ENCODE measurements around the gene BCL6B.

The BCL6B gene

GRCh38 chr17:7011415-7011814, 11.4 kb upstream of the BCL6B start:
- no peak for DNase-seq

DNA sequence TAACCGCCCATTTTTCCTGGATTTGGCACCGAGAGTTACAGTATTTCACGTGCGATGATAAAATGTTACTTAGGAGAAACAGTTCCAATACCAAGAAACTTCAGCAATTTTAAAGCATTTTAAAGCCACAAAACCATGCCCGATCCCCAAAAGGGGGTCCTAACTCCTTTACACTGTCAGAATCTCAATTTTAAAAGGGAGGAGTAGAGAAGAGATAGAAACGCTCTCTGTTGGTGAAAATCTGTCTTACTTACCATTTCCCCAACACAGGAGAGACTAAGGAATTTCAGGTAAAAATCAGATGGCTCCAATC, 11.0 kb upstream of the BCL6B start:
- no peak for DNase-seq

- DNase-seq, result peak; percentile 97 to 98
Observed at GRCh38 chr17:7014261-7014994, 8.4 kb upstream of the BCL6B start.

- peak; percentile 83 for DNase-seq
Observed at GRCh38 chr17:7014995-7015958, 7.6 kb upstream of the BCL6B start.

- DNase-seq, result peak in 1 of 2 experiments; percentile 42
Observed at GRCh38 chr17:7016418-7016817, 6.4 kb upstream of the BCL6B start.

GRCh38 chr17:7016886-7017826, 5.7 kb upstream of the BCL6B start:
- no peak for DNase-seq

- DNase-seq, result peak; percentile 50 to 58
Observed at GRCh38 chr17:7017827-7018200, 5.0 kb upstream of the BCL6B start.

DNA sequence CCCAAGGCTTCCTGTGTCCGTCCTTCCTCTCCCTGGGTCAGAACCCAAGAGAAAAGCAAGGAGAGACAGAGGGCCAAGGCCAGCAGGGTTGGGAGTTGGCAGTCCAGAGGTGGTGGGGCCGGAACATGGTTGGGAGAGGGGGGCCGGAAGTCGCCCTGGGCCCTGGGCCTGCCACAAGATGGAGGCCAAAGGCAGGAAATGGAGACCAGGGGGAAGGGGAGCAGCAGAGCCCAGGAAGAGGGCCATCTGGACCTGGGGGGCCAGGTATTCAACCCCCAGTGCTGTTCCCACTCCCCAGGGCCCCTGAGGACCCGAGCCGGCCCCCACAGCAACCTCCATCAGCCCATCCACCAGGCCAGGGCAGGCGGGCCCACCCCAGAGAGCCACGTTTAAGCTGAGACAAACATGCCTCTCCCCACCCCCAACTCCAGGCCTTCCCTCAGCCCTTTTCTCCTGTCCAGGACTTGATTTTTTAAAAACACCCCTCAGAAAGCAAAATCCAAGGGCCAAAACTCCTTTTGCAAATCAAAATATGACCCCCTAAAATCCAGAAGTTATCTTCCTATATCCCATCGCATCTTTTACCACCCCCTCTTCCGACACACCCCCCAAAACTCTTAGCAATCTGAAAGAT, 4.4 kb upstream of the BCL6B start:
- DNase-seq, result no peak

DNA sequence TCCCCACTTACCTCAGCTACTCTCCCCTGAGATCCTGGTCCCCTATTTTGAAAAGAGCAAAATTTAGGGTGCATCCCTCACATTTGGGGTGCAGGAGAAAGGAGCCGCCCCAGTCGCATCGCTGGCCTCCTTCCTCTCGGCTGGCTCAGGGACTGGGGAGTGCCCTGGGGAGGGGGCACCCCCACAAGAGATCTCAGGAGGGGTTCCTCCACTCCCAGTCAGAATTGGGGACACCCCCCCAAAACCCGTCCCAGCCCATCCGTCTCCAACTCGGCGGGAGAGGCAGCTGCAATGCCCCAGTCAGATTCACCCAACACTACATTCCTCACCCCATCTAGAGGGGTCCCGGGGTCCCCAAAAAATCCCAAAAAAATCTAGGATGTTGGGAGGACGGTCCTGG, 3.5 kb upstream of the BCL6B start:
- no peak for DNase-seq

- DNase-seq, result no peak
Observed at GRCh38 chr17:7019839-7020519, 2.9 kb upstream of the BCL6B start.

DNA sequence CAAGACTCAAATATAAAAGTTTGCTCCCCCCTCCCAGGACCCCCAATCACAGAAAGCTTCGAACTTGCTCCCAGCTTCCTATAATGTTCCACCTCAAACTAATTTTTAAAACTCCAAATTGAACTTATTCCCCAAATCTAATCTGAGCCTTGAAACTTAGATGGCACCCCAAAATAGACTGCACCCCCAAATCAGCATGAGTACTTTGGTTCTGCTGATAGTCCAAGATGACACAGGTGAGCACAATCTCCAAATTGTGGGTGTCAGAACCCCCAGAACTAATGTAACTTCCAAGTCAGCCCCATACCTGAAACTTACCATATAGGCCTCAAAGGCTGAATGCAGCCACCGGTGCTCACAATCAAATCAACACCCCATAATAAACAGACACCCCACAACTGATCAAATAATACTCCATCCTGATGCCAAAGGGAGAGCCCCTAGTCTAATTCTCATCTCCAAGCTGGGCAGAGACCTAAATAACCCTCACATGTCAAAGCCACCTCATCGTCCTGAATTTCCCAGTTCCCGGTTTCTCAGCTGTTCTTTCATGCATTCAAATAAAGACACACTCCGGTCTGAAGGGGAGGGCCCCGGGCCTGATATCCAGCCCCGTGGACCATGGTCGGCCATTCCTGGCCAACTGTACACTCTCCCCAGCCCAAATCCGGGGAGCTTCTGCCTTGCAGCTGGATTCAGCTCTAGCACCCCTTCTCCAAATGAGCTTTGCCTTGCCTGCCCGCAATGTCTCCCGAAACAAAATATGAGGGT, 1.8 kb upstream of the BCL6B start:
- DNase-seq, result no peak

DNA sequence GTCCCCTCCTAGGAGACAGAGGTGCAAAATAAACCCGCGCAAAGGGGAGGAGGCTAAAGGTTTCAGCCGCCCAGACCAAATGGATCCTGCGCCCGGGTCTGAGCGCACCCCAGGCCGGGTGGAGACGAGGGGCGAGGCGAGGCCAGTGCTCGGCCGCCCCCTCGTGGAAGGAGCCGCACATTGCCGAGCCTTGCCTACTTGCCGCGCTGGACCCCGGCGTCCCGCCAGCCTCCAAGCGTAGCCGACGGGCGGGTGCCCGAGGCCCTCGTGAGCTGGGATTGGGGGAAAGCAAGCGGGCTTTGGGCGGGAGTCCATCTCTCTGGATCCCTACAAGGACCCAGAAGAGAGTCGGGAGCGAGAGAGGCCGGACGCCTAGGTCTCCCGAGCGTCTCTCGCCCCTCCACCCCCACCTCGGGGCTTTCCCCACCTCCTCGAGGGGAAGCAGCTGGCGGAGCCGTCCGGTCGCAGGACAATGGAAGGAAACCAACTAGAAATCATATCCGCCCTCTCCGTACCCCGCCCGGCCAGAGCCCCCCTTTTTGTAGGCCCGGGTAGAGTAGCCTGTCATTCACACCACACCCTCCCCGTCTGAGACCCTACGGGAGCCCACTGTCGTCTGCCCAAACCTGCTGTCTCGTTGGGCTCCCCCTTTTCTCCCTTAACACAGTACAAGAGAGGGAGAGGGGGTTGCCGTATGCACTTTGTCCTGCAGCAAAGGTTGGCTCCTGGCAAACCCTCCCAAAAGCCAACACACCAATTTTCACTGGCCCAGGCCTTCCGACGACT, 664 bp upstream of the BCL6B start:
- DNase-seq, result peak; percentile 89 to 91

DNA sequence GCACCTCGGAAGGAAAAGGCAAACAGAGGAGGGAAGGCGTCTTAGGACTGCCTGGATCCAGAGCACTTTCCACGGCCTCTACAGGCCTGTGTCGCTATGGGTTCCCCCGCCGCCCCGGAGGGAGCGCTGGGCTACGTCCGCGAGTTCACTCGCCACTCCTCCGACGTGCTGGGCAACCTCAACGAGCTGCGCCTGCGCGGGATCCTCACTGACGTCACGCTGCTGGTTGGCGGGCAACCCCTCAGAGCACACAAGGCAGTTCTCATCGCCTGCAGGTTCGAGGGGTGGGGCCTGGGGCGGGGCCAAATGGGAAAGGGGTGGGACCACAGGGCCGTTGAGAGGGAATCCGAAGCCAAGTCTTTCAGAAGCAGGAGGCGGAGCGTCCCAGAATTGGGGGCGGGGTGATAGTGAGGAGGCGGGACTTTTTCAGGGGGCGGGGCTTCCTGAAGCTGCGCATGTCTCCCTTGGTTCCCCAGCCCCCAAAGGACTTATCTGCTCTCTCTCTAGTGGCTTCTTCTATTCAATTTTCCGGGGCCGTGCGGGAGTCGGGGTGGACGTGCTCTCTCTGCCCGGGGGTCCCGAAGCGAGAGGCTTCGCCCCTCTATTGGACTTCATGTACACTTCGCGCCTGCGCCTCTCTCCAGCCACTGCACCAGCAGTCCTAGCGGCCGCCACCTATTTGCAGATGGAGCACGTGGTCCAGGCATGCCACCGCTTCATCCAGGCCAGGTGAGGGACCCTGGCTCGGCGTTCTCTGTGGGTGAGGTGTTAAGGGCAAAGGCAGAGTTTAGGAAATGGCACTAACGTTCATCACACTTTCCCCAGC, 939 bp downstream of the BCL6B start:
- peak; percentile 97 to 98 for DNase-seq

DNA sequence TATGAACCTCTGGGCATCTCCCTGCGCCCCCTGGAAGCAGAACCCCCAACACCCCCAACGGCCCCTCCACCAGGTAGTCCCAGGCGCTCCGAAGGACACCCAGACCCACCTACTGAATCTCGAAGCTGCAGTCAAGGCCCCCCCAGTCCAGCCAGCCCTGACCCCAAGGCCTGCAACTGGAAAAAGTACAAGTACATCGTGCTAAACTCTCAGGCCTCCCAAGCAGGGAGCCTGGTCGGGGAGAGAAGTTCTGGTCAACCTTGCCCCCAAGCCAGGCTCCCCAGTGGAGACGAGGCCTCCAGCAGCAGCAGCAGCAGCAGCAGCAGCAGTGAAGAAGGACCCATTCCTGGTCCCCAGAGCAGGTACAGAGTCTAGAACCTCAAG, 1.5 kb downstream of the BCL6B start:
- DNase-seq, result no peak

GRCh38 chr17:7025245-7025644, 2.4 kb downstream of the BCL6B start:
- no peak for DNase-seq

- DNase-seq, result no peak
Observed at GRCh38 chr17:7026471-7027115, 3.7 kb downstream of the BCL6B start.

GRCh38 chr17:7027335-7027734, 4.5 kb downstream of the BCL6B start:
- DNase-seq, result no peak

DNA sequence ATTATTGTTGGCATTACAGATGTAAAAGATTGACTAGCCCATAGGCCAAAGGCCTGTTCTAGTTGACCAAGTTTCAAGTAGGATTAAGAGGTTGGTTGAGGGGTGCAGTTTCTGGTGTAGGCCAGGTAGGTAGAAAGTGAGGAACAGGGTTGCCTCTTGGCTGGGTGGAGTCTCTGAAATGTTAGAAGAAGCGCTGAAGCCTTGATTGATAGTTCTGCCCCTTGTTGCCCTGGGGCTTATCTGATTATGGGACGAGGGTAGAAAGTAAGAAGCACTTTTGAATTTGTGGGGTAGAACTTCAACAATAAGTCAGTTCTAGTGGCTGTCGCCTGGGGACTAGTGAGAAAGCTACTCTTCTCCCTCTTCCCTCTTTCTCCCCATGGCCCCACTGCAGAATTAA, 6.2 kb downstream of the BCL6B start:
- DNase-seq, result no peak

- peak; percentile 58 to 66 for DNase-seq
Observed at GRCh38 chr17:7029659-7030058, 6.8 kb downstream of the BCL6B start.
